Germinal center (tissue), 1 donor: ENCODE data around the gene ABTB1.
A peak's percentile ranks its signal among the peaks of the same experiment; 100 is the strongest.

Source experiments
- DNase-seq: peaks from one replicate; pipeline ENCODE4 v3.0.0; 2012; ENCODE audit warnings: mixed read lengths, low spot score

The ABTB1 gene

DNA sequence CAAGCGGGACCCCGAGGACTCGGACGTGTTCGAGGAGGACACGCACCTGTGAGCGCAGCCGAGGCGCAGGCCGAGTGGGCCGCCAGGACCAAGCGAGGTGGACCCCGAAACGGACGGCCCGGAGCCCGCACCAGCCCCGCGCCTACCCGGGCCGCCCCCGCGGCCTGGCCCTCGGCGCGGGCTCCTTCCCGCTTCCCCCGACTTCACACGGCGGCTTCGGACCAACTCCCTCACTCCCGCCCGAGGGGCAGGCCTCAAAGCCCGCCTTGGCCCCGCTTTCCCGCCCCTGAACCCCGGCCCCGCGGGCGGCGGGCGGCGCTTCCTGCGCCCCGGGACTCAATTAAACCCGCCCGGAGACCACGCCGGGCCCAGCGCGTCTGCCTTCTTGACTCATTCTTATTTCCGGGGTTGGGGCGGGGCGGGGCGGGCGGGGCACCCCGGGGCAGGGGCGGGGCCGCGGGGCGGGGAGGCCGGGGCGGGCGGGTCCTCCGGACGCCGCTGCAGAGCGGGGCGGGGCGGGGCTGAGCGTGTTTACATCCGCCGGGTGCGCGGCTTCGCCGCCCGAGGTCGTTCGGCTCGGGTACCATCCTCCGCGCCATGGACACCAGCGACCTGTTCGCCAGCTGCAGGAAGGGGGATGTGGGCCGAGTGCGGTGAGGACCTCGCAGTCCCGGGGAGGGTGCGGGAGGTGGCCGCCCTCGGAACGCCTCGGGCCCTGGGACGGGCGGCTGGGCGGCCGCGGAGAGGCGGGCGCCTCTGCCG is at the start of gene ABTB1:
TSS of gene ABTB1 (plus strand) at position 524 of the 762 bp plus-strand sequence. CDS start at position 598, 74 bp downstream.
- DNase-seq = peak; percentile 95

DNA sequence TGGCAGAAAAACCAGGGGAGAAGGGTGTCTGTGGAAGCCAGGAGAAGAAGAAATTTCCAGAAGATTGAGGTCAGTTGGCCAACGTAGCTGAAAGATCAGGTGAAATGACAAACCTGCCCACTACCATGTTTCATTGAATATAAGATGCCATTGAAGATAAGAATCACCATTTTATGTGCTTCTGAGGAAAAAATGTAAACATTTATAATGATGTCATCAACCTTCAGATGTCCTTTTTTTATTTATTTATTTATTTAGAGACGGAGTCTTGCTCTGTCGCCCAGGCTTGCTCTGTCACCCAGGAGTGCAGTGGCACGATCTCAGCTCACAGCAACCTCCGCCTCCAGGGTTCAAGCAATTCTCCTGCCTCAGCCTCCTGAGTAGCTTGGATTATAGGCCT is 48.7 kb upstream of the ABTB1 start:
- no peak for DNase-seq

DNA sequence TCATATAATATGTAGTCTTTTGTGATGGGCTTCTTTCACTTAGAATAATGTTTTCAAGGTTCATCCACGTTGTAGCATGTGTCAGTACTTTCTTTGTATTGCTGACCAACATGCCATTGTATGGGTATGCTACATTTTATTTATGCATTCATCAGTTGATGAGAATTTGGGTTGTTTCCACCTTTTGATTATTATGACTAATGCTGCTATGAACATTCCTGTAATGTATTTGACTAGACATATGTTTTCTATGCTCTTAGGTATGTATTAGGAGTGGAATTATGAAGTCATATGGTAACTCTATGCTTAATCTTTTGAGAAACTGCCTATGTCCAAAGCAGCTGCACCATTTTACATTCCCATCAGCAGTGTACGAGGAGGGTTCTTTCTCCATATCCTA is 46.9 kb upstream of the ABTB1 start:
- no peak for DNase-seq

DNA sequence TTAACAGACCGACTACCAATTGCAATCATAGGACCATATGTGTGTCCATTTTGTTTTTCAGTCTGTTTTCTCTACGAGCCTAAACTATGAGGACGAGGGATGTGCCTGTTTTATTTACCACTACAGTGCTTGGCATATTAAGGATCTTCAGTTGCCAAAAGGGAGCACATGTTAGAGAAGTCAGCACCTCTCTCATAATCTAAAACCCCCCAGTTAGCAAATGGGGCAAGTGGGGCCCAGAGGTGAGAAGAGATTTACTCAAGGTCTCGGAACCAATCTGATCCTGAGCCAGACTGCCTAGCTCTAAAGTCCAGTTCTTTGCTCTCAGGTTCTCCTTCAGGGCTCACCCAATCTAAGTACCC is 44.3 kb upstream of the ABTB1 start:
- no peak for DNase-seq

DNA sequence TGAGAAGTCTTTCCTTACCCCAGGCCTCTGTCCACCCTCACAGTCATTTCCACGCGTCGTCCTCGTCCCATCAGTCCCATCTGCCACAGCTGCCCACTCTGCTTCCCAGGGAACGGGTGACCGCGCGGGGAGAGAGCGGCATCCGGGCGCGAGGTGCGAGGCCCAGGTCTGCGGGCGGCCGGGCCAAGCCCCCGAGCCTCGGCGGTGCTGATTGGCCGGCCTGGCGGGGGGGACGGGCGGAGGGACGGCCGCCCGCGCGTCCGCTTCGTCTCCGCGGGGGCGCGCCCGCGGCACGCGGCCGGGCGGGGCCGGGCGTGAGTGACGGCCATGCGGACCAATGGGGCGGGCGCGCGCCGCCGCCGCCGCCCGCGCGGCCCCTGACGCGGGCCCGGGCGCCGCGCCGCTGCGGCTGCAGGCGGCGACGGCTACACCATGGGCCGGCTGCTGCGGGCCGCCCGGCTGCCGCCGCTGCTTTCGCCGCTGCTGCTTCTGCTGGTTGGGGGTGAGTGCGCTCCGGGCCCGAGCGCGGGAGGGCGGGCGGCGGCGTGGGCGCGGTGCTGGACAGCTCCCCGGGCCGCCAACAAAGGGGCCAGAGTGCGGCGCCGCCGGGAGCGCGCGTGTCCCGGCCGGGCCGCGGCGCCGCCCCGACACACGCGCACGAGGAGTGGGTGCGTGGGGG is 43.8 kb upstream of the ABTB1 start, which contains the start of gene PODXL2:
TSS of gene PODXL2 (plus strand) at position 398 of the 679 bp plus-strand sequence. CDS start at position 433, 35 bp downstream.
- peak; percentile 90 for DNase-seq

DNA sequence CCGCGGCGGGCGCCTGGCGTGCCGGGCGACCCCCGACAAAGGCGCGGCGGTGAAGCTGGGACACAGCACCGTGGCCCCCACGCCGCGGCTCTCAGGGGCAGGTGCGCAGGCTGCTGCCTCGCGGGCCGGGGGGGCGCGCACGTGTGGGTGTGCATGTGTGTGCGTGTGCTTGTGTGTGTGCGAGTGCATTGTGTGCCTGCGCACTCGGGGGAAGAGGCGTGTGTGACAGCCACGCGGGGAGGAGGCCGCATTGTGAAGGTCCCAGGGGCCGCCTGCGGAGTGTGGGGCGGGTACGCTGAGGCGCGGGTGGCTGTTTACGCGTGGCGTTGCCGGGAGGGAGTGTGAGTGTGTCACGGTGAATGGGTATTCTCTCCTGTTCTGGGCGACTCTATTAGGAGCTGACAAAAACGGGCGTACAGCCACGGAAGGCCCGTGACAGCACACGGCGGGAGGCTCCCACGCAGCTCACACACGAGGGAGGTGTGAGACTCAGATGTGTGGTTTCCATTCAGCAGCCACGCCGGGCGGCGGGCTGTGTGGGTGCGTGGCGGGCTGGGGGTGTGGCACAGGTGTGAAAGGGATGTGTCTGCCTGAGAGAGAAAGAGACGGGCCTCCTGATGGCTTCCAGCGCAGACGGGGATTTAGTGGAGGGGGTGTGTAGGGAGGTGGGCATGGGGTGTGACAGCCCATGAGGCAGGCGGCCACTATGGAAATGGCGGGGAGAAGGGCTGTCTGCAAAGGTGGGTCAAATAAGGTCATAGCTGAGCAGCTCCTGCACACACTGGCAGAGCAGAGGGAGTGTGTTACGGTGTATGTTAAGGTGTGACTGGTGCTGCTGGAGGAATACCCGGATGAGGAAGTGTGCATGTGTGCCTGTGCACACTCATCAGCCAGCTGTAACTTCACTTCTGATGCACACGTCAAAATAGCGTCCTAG is 43.0 kb upstream of the ABTB1 start:
- DNase-seq = peak; percentile 49

DNA sequence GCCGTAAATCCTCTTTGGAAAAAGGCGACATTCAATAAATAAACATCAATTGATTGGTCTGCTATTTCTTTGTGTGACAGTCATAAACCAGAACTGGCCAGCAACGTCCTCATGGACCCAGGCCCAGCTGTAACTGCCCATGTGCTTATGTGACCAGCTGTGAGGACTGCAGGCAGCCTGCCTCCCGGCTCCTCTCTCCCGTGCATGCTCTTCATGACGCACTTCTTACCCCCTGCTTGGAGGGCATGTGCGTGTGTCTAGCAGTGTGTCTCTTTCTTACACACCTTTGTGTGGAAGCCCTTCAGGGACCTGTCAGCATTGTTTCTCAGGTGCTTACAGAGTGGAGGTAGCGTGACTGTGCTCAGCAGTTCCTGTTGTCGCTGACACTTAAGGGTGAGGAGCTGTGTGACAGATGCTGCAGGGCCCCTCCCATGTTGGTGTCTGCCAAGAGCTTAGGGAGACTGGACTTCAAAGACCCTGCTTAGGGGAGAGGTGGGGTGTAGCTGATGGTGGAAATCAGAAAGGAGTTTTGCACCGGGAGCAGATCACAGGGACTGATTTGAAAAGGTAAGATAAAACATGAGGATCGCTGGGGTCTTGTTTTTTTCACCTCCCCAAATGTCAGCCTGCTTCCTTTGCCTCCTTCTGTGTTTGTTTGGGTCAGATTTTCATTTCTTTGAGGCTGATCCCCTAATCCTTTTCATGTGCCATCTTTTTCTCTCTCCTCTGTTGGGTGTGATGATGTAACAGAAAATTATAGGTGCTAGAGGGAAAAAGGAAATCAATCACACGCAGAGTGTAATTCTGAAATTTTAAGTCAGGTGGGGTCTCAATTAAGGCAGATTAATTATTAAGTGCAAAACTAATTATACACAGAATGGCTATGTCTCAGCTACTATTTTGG is 41.7 kb upstream of the ABTB1 start:
- no peak for DNase-seq

DNA sequence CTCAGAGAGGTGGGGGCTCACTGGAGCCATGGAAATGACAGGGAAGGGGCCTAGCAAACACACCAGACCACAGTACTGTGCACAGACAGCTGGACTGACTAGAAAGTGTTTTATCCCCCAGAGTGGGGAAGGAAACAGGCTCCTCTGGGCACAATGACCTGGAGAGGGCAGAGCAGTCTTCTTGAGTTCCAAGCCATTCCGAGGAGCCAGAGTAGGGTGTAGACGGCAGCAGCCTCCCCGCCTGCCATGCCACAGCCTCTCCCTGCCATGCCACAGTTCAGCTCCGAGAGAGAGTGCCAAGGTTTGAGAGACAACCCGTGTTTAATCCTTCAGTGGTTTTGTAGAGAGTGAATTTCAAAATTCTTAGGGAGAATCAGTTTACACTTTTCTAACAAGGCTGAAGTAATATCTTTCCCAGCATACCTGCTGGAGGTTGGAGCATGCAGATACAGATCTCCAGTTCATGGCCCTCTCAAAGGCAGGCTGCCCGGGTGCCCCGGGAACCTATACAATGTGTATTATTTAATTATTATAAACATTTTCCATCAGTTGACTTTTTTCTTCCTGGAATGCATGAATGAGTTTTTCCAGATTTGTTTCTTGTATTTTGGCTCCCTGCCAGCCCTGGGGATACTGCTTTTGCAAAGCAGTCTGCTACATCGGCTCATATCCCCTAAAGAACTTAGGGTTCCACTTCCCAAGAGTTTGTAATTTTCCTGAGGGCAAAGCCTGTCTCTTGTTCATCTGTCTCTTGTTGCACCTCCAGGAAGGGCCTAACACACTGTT is 40.5 kb upstream of the ABTB1 start:
- no peak for DNase-seq

DNA sequence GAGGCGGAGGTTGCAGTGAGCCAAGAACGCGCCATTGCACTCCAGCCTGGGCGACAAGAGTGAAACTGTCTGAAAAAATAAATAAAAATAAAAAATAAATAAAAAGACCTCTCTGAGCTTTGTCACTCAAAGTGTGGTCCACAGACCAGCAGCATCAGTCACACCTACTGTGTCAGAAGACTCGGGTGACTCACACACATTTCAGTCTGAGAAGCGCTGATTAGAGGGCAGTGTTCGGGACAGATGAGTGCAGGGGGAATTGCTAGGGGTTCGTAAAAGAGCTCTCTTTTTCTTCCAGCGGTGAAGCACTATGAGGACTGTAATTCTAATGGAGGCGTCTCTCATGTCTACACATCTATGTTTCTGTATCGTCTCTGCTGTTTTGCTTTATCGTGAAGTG is 38.1 kb upstream of the ABTB1 start:
- DNase-seq = no peak

DNA sequence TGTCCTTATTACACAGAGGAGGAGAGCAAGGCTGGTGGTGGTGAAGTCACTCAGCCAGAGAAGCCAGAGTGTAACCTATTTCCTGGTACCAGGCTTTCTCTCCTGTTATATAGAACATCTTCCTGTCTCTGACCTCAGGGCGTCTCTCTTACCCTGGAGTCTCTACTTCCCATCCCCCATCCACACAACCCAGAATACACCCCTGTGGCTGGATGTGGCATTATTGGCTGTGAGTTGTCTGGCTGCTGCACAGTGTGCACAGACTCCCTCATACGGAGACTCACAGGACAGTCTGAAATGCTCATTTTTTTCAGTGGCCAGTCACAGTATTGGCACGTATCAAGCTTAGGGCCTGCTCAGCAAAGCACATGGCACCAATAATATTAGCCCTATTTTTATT is 35.2 kb upstream of the ABTB1 start:
- no peak for DNase-seq

DNA sequence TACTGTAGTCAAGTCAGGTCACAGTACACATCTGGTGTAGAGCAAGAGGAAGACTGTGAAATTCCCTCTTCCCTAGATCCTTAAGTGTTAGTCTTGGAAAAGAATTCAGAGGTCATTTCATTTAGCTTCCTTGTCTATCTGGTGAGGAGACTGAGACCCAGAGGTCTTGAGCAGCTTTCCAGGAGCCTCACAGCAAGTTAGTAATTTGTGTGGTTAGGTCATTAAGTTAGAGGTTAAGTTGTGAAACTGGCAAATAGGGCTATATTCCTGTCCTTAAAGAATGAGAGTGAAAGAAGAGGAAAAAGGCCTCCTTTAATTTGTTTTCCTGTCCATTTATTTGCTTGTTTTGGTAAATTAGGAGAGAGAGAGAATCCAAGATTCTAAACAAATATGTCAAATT is 34.8 kb upstream of the ABTB1 start:
- no peak for DNase-seq

DNA sequence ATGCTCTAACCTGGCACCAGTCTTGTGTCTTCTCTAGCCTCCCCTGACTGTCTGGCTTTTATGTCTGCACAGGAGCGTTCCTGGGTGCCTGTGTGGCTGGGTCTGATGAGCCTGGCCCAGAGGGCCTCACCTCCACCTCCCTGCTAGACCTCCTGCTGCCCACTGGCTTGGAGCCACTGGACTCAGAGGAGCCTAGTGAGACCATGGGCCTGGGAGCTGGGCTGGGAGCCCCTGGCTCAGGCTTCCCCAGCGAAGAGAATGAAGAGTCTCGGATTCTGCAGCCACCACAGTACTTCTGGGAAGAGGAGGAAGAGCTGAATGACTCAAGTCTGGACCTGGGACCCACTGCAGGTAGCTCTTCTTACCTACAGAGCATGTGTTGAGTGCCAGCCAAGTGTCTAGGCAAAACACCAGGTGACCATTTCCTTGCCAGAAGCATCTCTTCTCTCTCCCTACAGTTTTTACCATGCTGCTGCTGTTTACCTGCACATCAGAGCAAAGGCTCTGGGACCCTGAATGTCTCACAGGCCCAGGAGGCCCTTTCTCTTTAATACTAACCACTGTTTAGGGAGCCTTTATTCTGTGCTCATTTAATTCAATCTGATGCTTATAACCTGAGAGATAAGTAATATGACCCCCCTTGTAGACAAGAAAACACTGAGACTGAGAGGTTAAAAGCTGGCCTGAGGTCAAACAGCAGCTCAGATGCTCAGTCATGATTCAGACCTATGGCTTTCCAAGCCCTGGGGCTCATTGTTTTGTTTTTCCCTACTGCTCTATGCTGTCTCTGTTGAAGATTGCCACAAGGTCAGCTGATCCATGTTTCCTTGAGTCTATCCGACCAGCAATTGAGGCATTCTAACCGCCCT is 33.3 kb upstream of the ABTB1 start:
- DNase-seq = no peak

DNA sequence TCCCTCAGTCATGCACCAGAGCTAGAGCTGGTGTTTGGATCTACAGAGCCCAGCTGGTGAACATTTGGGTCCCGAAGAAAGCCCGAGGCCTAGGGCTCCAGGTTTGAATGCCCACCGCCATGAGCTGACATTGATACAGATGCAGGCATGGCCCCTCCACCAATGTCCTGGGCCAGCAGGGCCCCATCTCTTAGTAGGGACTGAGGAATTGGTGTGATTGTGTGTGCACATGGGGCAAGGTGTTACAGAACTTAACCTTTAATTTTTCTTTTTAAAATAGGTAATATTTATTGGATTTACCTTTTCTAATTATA is 32.8 kb upstream of the ABTB1 start:
- no peak for DNase-seq

DNA sequence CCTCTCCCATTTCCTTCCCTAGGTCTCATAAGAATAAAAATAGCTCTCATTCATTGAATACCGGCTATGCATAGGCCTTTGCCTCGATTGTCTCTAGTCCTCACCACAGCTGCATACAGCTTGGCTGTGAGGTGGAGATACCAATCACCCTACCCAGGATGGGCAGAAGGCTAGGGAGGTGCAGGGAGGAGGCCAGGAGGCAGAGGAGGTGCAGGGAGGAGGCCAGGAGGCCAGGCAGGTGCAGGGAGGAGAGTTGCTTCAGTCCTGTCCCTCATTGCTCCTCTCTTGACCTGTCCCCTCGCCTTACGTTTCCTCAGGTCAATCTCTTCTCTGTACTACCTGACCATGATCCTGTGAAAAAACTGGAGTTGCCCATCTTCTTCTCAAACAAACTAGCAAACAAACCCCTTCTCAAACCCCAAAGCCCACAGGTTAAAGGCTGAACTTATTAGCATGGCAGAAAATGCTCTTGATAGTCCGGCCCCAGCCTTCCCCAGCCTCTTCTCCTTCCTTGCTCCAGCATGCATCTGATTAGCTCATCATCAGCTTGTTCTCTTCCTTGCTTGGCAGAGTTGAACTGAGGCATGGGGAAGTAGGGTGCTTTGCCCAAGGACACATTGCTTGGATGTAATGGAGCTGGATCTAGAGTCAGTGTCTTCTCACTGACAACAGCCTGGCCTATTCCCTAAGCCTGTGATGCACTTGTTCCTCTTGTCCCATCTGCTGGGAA is 27.9 kb upstream of the ABTB1 start:
- no peak for DNase-seq

DNA sequence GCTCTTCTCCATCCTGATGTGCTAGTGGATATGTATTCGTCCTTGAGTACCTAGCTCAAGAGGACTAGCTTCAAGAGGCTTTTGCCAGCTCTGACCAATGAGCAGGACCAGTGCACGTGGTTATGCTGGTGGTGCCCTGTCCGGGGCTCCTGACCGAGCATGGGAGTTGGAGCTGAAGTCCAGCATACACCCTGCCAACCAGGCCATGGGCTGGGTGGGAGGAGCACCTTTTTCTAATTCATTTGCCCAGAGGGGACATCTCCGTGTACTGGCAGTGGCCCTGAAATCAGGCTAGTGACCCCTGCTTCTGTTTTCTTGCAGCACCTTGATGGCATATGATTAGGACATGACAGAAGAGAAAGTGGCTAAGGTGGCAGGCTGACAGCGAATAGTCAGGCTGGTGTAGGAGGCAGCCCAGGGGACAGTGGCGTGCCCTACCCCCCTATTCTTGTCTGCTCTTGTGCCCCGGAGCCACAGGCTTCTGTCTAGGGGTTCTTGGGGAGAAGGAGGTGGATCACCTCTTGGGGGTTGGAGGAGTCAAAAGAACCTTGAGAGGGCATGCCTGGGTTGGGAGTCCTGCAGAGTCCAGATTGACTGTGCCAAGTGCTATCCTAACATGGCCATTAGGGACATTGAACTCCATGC is 27.3 kb upstream of the ABTB1 start:
- no peak for DNase-seq

DNA sequence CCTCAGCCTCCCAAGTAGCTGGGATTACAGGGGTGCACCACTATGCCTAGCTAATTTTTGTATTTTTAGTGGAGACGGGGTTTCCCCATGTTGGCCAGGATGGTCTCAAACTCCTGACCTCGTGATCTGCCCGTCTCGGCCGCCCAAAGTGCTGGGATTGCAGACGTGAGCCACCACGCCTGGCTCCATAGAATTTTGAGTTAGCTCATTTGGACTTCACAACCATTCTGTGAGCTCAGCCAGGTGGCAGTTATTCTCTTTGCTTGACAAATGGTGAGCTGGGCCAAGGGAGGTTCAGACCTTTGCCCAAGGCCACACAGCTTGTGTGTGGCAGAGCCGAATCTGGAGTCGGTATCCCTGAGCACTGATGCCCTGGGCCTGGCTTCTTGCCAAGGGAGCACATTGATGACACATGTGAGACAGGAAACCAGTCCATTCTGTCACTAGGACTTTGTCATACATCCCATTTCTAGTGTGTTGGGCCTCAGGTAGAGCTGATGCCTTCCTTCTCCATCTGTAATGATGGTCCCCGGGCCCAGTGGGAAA is 26.2 kb upstream of the ABTB1 start:
- DNase-seq = no peak

DNA sequence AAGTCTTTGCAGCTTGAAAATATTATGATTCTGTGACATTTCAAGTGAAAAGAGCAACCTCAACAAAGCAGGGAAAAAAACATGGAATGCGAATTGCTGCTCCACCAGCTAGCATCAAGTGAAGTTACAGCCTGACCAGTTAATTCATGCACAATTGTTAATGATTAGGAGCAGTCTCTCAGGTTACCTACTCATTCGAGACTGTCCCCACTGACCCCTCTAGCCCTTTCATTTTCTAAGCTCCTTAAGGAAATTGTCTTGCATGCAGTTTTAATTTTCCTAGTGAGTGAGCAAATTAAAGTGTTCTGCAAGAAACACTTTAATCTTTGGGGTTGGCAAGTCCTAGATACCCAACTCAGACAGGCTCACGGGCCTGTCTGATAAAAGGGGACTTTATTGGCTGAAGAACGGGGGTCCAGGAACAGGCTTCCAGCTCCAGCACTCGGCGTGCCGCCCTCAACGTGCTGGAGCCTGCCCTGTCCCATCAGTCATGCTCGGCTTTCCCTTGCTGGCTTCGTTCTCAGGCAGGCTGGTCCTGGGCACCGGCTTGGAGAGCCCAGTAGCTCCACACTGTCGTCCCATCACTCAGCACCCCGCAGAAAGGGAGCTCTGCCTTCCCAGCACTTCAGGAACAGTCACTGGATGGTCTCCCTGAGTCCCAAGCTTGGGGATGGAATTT is 25.4 kb upstream of the ABTB1 start:
- no peak for DNase-seq

DNA sequence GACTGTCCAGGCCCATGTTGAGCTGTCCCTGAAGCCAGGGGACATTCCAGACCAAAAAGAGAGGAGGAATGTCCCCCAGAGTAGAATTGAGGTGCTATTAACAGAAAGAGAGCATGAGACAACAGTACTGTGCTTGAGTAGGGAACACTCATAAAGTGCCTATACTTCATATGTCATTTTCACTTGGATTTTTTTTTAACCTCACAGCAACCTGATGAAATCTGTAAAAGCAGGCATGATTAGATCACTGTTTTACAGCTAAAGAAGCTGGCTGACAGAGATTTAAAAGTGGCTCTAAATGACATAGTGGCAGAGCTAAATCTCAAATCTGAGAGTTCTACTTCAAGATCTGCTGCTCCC is 24.9 kb upstream of the ABTB1 start:
- DNase-seq = no peak
